NCI-H2196 (cell line): Measurements from ENCODE around the gene INSYN2B.

Experiments used
- DNase-seq: peaks from one replicate; lab custom pipeline; 2025; ENCODE audit not compliant: unreplicated experiment; lab: John Stamatoyannopoulos, UW

INSYN2B gene

GRCh38 chr5:169895926-169896325, 84.4 kb downstream of the INSYN2B start:
- DNase-seq: no peak

GRCh38 chr5:169893571-169893970, 86.7 kb downstream of the INSYN2B start:
- DNase-seq: no peak

GRCh38 chr5:169893010-169893409, 87.3 kb downstream of the INSYN2B start:
- DNase-seq: no peak

GRCh38 chr5:169889572-169889971, 90.7 kb downstream of the INSYN2B start:
- no peak for DNase-seq

- no peak for DNase-seq
Measured at GRCh38 chr5:169886677-169887076, 93.6 kb downstream of the INSYN2B start.

GRCh38 chr5:169886033-169886432, 94.3 kb downstream of the INSYN2B start:
- no peak for DNase-seq

GRCh38 chr5:169881702-169882303, 98.5 kb downstream of the INSYN2B start:
- DNase-seq: no peak

GRCh38 chr5:169880785-169881184, 99.5 kb downstream of the INSYN2B start:
- DNase-seq: no peak

- no peak for DNase-seq
Measured at GRCh38 chr5:169880012-169880663, 100.2 kb downstream of the INSYN2B start.

GRCh38 chr5:169876386-169876785, 103.9 kb downstream of the INSYN2B start:
- DNase-seq: no peak

GRCh38 chr5:169875731-169876130, 104.6 kb downstream of the INSYN2B start:
- DNase-seq: no peak

- DNase-seq: no peak
Measured at GRCh38 chr5:169875091-169875728, 105.1 kb downstream of the INSYN2B start.

- DNase-seq: no peak
Measured at GRCh38 chr5:169874621-169875020, 105.7 kb downstream of the INSYN2B start.

- no peak for DNase-seq
Measured at GRCh38 chr5:169873642-169874041, 106.7 kb downstream of the INSYN2B start.

GRCh38 chr5:169871826-169872490, 108.3 kb downstream of the INSYN2B start:
- no peak for DNase-seq

- no peak for DNase-seq
Measured at GRCh38 chr5:169870211-169870610, 110.1 kb downstream of the INSYN2B start.

- no peak for DNase-seq
Measured at GRCh38 chr5:169869066-169869465, 111.2 kb downstream of the INSYN2B start.

GRCh38 chr5:169867347-169867746, 112.9 kb downstream of the INSYN2B start:
- DNase-seq: no peak

GRCh38 chr5:169864483-169864882, 115.8 kb downstream of the INSYN2B start:
- DNase-seq: no peak

GRCh38 chr5:169862391-169862811, 117.9 kb downstream of the INSYN2B start:
- no peak for DNase-seq

GRCh38 chr5:169861934-169862333, 118.4 kb downstream of the INSYN2B start:
- DNase-seq: no peak

- DNase-seq: no peak
Measured at GRCh38 chr5:169861433-169861832, 118.9 kb downstream of the INSYN2B start.
